ENCODE data around the gene SCGB1C1.

DNA sequence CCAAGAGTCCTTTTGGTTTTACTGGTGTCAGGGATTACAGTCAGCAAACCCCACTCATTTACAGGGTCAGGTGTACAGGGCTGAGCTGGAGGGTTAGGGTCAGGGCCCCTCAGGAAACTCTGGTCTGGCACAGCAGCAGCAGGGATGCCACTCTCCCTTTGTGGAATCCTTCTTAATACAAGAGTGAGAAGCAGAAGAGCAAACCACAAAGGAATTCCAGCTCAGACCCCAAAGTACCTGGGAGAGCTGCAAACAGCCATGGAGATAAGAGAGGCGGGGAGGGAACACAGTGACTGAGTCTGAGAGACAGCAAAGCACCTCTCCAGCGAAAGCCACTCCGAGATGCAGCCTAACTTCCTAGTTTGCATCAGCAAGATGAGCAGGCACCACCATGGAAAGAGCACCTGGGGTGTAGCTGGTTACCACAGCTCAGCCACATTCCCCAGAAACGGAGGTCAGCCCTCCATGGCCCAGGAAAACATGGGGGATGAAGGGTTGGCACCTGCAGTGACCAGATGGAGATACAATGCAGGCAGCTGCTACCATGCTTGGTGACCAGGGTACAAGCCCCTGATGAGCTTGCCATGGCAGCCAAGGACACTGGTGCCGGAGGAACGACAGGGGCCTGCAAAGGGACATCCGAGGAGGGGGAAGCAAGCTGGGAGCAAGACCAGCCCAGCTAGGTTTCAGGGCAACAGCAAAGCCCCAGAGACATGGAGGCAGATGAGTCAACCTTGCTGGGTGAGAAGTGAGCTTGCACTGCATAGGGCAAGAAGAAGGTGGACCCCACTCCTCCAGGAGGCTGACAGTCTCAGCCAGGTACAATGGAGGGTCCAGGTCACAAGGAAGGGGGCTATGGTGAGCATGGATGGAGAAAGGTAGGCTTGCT, 10.4 kb downstream of the SCGB1C1 start:
- TF ChIP-seq POLR2A (IDR thresholded peaks at IDR 0.05; ENCODE audit: low read length) (peak; percentile 6), GATA1 (IDR thresholded peaks at IDR 0.05; ENCODE audit: low read depth, low read length) (no peak)

All from erythroblast (primary cell).